Large intestine (tissue), 3 donors: Measurements from ENCODE around the gene MALAT1. TPM values are rescaled to one million over a fixed set of nuclear protein-coding genes. Genes with fewer than 3 reads are reported as not detected.
"Not testable (repeated sequence)": the region's sequence is repeated elsewhere in the genome, so short reads cannot be mapped to it uniquely, and the experiment has no call there.

Experiments
- DNase-seq, 2 donors: peaks; one replicate each; pipeline versions ENCODE4 v3.0.0 to v3.0.0-alpha.2; 2013
- H3K27ac ChIP-seq: one replicate; pipeline ENCODE4 v1.5.1; 2013; ENCODE audit warnings: low read length
- H3K27me3 ChIP-seq: 2 replicates; pipeline ENCODE4 v1.6.1; 2013; ENCODE audit warnings: low read length; ENCODE audit not compliant: control insufficient read depth, insufficient read depth
- H3K36me3 ChIP-seq: 2 replicates; pipeline ENCODE4 v1.6.1; 2013; ENCODE audit warnings: low read length; ENCODE audit not compliant: control insufficient read depth, insufficient read depth
- H3K4me1 ChIP-seq: one replicate; pipeline ENCODE4 v1.6.1; 2013; ENCODE audit warnings: low read length; ENCODE audit not compliant: control insufficient read depth, insufficient read depth
- H3K4me3 ChIP-seq: one replicate; pipeline ENCODE4 v1.5.1; 2013; ENCODE audit warnings: low read length
- H3K9me3 ChIP-seq: one replicate; pipeline ENCODE4 v1.6.1; 2013; ENCODE audit warnings: mild to moderate bottlenecking, low read depth, low read length, moderate library complexity; ENCODE audit not compliant: control insufficient read depth
- WGBS: methylation state at CpG from one replicate; pipeline ENCODE4 v1.1.5; 2013; ENCODE audit warnings: low lambda C conversion rate; ENCODE audit not compliant: insufficient coverage; 5-methylcytosine and 5-hydroxymethylcytosine counted together
- polyA plus RNA-seq: library from polyadenylated mRNA; unstranded; fragments of 120-200 nt; gene quantifications from one replicate; pipeline ENCODE4 v1.2.1, GENCODE V29; 2013

MALAT1 gene
- polyA plus RNA-seq, 1 donor = 368 TPM

DNA sequence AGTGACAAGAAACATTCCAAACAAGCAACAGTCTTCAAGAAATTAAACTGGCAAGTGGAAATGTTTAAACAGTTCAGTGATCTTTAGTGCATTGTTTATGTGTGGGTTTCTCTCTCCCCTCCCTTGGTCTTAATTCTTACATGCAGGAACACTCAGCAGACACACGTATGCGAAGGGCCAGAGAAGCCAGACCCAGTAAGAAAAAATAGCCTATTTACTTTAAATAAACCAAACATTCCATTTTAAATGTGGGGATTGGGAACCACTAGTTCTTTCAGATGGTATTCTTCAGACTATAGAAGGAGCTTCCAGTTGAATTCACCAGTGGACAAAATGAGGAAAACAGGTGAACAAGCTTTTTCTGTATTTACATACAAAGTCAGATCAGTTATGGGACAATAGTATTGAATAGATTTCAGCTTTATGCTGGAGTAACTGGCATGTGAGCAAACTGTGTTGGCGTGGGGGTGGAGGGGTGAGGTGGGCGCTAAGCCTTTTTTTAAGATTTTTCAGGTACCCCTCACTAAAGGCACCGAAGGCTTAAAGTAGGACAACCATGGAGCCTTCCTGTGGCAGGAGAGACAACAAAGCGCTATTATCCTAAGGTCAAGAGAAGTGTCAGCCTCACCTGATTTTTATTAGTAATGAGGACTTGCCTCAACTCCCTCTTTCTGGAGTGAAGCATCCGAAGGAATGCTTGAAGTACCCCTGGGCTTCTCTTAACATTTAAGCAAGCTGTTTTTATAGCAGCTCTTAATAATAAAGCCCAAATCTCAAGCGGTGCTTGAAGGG is 6.0 kb downstream of the MALAT1 start:
- peaks cover 45% of the 10 kb centered on the region for H3K36me3 ChIP-seq
- H3K4me3 ChIP-seq = peak overlapping the region; percentile 85
- peaks cover 22% of the 10 kb centered on the region for H3K4me1 ChIP-seq
- no peaks in the 10 kb centered on the region for H3K27me3 ChIP-seq
- WGBS = no CpG with 5 or more reads among the region's 8 CpGs
- H3K27ac ChIP-seq = peak overlapping the region; percentile 98
- H3K9me3 ChIP-seq = peaks cover 25% of the 10 kb centered on the region
- peak in 1 of 2 donors; percentile 56 for DNase-seq

DNA sequence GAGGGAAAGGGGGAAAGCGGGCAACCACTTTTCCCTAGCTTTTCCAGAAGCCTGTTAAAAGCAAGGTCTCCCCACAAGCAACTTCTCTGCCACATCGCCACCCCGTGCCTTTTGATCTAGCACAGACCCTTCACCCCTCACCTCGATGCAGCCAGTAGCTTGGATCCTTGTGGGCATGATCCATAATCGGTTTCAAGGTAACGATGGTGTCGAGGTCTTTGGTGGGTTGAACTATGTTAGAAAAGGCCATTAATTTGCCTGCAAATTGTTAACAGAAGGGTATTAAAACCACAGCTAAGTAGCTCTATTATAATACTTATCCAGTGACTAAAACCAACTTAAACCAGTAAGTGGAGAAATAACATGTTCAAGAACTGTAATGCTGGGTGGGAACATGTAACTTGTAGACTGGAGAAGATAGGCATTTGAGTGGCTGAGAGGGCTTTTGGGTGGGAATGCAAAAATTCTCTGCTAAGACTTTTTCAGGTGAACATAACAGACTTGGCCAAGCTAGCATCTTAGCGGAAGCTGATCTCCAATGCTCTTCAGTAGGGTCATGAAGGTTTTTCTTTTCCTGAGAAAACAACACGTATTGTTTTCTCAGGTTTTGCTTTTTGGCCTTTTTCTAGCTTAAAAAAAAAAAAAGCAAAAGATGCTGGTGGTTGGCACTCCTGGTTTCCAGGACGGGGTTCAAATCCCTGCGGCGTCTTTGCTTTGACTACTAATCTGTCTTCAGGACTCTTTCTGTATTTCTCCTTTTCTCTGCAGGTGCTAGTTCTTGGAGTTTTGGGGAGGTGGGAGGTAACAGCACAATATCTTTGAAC is 6.8 kb downstream of the MALAT1 start:
- peak in 1 of 2 donors; percentile 57 for DNase-seq
- Histone ChIP-seq H3K9me3 (peaks cover 25% of the 10 kb centered on the region), H3K27me3 (no peaks in the 10 kb centered on the region), H3K36me3 (peaks cover 45% of the 10 kb centered on the region), H3K27ac (peak overlapping the region; percentile 98), H3K4me1 (peaks cover 22% of the 10 kb centered on the region), H3K4me3 (peak overlapping the region; percentile 85)
- no CpG with 5 or more reads among the region's 12 CpGs for WGBS

DNA sequence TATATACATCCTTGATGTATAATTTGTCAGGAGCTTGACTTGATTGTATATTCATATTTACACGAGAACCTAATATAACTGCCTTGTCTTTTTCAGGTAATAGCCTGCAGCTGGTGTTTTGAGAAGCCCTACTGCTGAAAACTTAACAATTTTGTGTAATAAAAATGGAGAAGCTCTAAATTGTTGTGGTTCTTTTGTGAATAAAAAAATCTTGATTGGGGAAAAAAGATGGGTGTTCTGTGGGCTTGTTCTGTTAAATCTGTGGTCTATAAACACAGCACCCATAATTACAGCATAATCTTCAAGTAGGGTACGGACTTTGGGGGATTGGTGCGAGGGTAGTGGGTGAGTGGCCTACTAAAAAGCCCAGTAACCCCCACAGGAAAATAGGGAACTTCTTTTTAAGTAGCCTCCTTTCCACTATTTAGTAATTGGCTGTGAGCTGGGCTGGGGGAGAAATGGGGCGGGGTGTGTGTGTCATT is 7.5 kb downstream of the MALAT1 start:
- Histone ChIP-seq H3K4me3 (peak overlapping the region; percentile 85), H3K4me1 (peaks cover 22% of the 10 kb centered on the region), H3K27me3 (no peaks in the 10 kb centered on the region), H3K27ac (peak overlapping the region; percentile 98), H3K36me3 (peaks cover 44% of the 10 kb centered on the region), H3K9me3 (peaks cover 25% of the 10 kb centered on the region)
- no peak for DNase-seq
- WGBS = 20% methylated on average over 1 of the region's 4 CpGs

DNA sequence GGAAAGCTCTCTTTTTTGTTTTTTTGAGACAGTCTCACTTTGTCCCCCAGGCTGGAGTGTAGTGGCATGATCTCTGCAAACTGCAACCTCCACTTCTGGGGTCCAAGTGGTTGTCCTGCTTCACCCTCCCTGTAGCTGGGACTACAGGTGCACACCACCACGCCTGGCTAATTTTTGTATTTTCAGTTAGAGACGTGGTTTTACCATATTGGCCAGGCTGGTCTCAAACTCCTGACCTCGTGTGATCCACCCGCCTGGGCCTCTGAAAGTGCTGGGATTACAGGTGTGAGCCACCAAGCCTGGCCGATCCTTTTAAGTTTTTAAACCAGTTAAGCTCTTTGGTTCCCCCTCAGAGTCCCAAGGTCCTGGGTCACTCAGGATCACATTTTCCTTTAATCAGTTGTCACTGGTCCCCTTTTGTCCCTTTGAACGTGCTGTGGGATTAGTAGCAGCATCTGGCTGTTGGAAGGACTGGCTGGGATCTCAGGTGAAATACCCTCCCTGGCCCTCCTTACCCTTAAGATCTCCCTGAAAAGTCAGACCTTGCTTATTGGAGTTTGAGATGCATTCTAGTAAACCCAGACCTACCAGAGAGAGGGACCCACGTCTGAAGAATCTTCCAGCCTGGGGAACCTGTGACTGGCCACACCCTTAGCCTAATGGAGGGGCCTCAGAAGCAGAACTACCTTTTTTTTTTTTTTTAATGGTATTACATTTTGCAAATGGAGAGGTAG is 8.1 kb downstream of the MALAT1 start:
- WGBS = no CpG with 5 or more reads among the region's 7 CpGs
- Histone ChIP-seq H3K4me1 (peaks cover 22% of the 10 kb centered on the region), H3K36me3 (peaks cover 38% of the 10 kb centered on the region)

DNA sequence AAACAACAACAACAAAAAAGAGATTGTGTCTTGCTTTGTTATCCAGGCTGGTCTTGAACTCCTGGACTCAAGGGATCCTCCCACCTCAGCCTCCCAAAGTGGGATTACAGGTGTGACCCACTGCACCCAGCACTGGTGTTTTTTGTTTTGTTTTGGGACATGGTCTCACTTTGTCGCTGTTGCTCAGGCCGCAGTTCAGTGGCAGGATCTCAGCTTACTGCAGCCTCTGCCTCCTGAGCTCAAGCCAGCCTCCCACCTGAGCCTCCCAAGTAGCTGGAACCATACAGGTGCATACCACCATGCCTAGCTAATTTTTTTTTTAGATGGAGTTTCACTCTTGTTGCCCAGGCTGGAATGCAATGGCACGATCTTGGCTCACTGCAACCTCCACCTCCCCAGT is 13.5 kb downstream of the MALAT1 start:
- not testable (repeated sequence) for H3K27me3 ChIP-seq, DNase-seq, H3K9me3 ChIP-seq, H3K4me3 ChIP-seq, H3K4me1 ChIP-seq, H3K27ac ChIP-seq, H3K36me3 ChIP-seq
- no CpG with 5 or more reads among the region's 3 CpGs for WGBS

More for the DNA sequence above, 8.1 kb downstream of the MALAT1 start:
- Histone ChIP-seq H3K27me3 (no peaks in the 10 kb centered on the region), H3K4me3 (no peak overlapping the region), H3K27ac (peak overlapping the region; percentile 98), H3K9me3 (peaks cover 25% of the 10 kb centered on the region)
- DNase-seq = peak; percentile 63 to 93

DNA sequence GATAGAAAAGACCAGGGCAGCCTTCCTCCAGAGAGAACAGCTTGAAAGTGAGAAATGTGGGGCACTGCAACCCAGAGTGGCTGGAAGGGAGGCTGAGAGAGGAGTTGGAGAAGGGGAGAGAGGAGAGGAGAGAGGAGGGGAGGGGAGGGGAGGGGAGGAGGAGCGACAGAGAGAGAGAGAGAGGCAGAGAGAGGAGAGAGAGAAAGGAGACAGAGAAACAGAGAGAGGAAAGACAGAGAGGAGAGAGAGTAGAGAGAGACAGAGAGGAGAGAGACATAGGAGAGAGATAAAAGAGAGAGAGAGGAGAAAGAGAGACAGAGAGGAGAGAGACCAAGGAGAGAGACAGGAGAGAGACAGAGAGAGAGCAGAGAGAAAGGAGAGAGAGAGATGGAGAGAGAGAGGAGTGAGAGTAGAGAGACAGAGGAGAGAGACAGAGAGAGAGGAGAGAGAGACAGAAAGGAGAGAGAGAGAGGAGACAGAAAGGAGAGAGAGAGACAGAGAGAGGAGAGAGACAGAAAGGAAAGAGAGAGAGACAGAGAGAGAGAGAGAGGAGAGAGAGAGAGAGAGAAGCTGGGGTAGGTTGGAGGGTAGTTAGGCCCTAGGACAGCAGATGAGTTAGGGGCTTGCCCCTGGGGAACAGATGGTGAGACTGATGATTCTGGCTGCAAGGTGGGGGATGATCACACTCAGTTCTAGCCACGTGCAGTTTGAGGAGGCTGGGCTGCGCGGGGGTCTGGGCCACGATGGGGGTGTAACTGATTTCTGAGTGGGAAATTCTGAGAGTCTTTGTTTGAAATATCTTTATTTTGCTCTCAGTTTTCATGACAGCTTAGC is 17.5 kb downstream of the MALAT1 start:
- DNase-seq = no peak
- WGBS = 37% methylated on average over 2 of the region's 5 CpGs
- H3K36me3 ChIP-seq = no peaks in the 10 kb centered on the region

DNA sequence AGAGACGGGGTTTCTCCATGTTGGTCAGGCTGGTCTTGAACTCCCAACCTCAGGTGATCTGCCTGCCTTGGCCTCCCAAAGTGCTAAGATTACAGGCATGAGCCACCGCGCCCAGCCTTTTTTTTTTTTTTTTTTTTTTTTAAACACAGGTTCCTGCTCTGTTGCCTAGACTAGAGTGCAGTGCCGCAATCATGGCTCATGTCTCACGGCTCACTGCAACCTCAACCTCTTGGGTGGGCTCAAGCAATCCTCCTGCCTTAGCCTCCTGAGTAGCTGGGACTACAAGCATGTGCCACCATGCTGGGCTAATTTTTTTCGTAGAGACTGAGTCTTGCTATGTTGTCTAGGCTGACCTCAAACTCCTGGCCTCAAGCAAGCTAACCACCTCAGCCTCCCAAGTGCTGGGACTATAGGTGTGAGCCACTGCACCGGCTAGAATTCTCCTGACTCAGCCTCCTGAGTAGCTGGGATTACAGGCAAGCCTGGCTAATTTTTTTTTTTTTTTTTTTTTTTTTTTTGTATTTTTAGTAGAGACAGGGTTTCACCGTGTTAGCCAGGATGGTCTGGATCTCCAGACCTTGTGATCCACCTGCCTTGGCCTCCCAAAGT is 20.2 kb downstream of the MALAT1 start:
- no CpG with 5 or more reads among the region's 8 CpGs for WGBS

More for the DNA sequence above, 17.5 kb downstream of the MALAT1 start:
- Histone ChIP-seq H3K9me3 (no peaks in the 10 kb centered on the region), H3K4me3 (no peak overlapping the region), H3K27ac (no peak overlapping the region), H3K4me1 (no peaks in the 10 kb centered on the region), H3K27me3 (no peaks in the 10 kb centered on the region)

DNA sequence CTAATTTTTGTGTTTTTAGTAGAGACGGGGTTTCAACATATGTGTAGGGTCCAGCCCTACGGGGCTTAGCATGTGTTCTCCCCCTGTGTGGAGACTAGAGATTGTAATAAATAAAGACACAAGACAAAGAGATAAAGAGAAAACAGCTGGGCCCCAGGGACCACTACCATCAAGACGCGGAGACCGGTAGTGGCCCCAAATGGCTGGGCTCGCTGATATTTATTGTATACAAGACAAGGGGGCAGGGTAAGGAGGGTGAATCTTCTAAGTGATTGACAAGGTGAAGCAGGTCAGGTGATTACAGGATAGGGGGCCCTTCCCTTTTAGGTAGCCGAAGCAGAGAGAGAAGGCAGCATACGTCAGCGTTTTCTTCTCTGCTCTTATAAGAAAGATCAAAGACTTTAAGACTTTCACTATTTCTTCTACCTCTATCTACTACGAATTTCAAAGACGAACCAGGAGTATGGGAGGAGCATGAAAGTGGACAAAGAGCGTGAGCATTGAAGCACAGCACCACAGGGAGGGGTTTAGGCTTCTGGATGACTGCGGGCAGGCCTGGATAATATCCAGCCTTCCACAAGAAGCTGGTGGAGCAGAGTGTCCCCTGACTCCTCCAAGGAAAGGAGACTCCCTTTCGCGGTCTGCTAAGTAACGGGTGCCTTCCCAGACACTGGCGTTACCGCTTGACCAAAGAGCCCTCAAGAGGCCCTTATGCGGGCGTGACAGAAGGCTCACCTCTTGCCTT is 23.1 kb downstream of the MALAT1 start:
- H3K9me3 ChIP-seq, H3K27ac ChIP-seq, H3K27me3 ChIP-seq, H3K4me3 ChIP-seq, H3K36me3 ChIP-seq: not testable (repeated sequence)
- peaks cover 28% of the 10 kb centered on the region for H3K4me1 ChIP-seq
- peak in 1 of 2 donors; percentile 30 for DNase-seq
- no CpG with 5 or more reads among the region's 20 CpGs for WGBS

More for the DNA sequence above, 20.2 kb downstream of the MALAT1 start:
- not testable (repeated sequence) for DNase-seq, H3K27me3 ChIP-seq, H3K36me3 ChIP-seq, H3K9me3 ChIP-seq, H3K27ac ChIP-seq, H3K4me3 ChIP-seq
- peaks cover 15% of the 10 kb centered on the region for H3K4me1 ChIP-seq
